H1 (cell line): Measurements from ENCODE around the gene P3H4. TPM values are rescaled to one million over a fixed set of nuclear protein-coding genes. Genes with fewer than 3 reads are reported as not detected.

ENCODE experiments used
- ATF3 ChIP-seq: IDR thresholded peaks from 2 replicates; pipeline ENCODE4 v1.6.1; 2011; ENCODE audit warnings: low read depth, mild to moderate bottlenecking, low read length; ENCODE audit not compliant: insufficient read depth
- E2F6 ChIP-seq: IDR thresholded peaks from 2 replicates; pipeline ENCODE4 v1.6.1; 2012; ENCODE audit warnings: inconsistent platforms
- EGR1 ChIP-seq: IDR thresholded peaks from 2 replicates; pipeline ENCODE4 v1.6.1; 2011; ENCODE audit warnings: low read depth, low read length, borderline replicate concordance
- HDAC2 ChIP-seq, 2 experiments: fragments of 300-600 bp in 1 of 2; sonication (generic) in 1 of 2; IDR thresholded peaks; 2 replicates each; pipeline ENCODE4 v1.6.1; 2011 to 2012; ENCODE audit warnings: low read depth in 2 of 2, low read length in 2 of 2, mild to moderate bottlenecking in 2 of 2, moderate library complexity in 2 of 2, borderline replicate concordance in 1 of 2, inconsistent platforms in 1 of 2
- SRF ChIP-seq: IDR thresholded peaks from 2 replicates; pipeline ENCODE4 v1.6.1; 2011; ENCODE audit warnings: mild to moderate bottlenecking, low read depth, low read length, moderate library complexity
- polyA plus RNA-seq, 7 experiments: library from polyadenylated mRNA; depleted of rRNA in 3 of 7; stranded (reverse) in 5 of 7; unstranded in 2 of 7; fragments of >200 nt in 5 of 7; fragments of 200-250 nt in 2 of 7; gene quantifications; 1 replicate in 5 of 7; 2 replicates in 1 of 7; 4 replicates in 1 of 7; pipeline versions ENCODE4 v1.2.1 to v1.2.3, GENCODE V29; 2011 to 2013; ENCODE audit warnings: missing spikeins in 2 of 7, mixed read lengths in 2 of 7
- total RNA-seq: library from RNA; stranded (reverse); fragmentation: NEBNext Ultra II Directional; extraction: Animal tissue kit (Norgen Biotek cat#: 25700); gene quantifications from 2 replicates; pipeline ENCODE4 v1.2.1, GENCODE V29; 2021

Gene P3H4
- total and polyA plus RNA-seq, 2 of the 8 experiments (the other 6 are each of a cell fraction or from before 2014, with no cell fraction given): 23.4 to 26.7 TPM

GRCh38 chr17:41836550-41837196, 24.9 kb upstream of the P3H4 start (continued):
- TF ChIP-seq E2F6: no peak
- TF ChIP-seq EGR1: no peak
- TF ChIP-seq ATF3: no peak
- TF ChIP-seq HDAC2 (IDR thresholded peaks at IDR 0.05; ENCODE audit: borderline replicate concordance in 1 of 2, low read depth in 2 of 2, low read length in 2 of 2): no peak
- TF ChIP-seq SRF: no peak
